ENCODE data around the gene SRC.
"Not testable (repeated sequence)": the region's sequence is repeated elsewhere in the genome, so short reads cannot be mapped to it uniquely, and the experiment has no call there.

SRC gene

DNA sequence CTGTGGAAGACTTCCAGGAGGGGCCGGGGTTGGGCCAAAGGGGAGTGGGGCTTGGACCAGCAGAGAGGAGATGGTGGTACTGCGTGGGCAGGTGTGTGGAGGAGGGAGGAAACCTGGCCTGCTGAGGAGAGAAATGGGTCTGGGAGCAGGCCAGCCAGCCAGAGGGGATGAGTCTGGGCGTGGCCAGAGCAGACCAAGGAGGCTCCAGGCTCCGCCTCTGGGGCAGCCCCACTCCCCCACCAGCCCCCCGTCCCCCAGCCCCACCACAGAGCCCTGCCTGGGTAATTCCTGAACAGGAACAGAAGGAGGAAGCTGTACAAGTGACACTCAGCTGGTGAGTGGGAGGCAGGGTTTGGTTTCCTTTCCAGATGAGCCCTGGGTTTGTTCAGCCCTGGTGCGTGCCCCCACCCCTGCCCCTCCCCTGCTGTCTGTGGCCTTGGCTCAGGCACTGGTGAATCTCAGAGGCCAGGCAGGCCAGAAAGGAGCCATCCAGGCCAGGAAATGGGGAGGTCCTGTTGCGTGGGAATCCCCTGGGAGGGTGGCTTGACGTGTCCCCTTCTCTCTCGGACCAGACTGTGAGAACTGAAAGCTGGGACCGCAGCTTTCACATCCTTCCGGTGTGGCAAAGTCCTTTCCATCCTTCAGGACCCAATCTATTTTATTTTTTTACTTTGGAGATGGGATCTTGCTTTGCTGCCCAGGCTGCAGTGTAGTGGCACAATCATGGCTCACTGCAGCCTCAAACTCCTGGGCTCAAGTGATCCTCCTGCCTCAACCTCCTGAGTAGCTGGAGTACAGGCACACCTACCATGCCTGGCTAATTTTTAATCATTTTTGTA is 9.4 kb upstream of the SRC start:
- no peak for DNase-seq (ENCODE audit: low read depth in 2 of 2)

DNA sequence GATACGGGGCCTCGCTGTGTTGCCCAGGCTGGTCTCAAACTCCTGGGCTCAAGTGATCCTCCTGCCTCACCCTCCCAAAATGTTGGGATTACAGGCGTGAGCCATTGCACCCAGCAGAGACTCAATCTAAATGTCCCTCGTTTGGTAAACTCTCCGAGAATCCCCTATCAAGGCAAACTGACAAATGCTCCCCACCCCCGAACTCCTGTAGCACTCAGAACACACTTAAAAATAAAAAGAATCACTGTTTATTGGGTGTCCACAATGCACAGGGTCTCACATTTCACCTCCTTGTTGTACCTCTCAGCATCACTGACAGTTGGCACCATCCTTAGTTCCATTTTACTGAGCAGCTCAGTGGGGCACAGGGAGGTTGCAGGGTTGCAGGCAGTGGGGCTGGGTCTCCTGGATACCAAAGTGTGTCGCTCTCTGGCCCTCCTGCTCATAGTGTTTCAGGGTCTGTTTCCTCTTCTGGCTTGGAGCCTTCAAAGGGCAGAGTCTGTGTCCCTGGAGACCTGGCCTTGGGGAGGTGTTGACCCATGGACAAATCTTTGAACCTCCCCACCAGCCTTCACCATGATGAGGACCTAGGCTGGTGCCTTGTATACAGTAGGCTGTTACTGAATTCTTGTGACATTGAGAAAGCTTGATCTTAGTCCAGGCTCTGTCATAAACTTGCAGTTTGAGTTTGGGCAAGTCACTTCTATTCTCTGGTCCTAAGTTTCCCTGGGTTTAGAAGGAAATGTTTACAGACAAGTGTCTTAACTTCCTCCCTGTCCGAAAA is 8.5 kb upstream of the SRC start:
- DNase-seq (ENCODE audit: low read depth in 2 of 2), result no peak

DNA sequence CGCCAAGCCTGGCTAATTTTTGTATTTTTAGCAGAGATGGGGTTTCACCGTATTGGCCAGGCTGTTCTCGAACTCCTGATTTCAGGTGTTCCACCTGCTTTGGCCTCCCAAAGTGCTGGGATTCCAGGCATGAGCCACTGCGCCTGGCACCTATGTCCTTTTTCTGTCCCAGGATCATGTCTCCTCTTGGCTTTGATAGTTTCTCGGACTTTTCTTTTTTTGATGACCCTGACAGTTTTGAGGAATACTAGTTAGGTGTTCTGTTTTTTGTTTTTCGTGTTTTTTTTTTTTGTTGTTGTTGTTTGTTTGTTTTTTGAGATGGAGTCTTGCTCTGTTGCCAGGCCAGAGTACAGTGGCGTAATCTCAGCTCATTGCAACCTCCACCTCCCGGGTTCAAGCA is 7.6 kb upstream of the SRC start:
- DNase-seq (ENCODE audit: low read depth in 2 of 2), result not testable (repeated sequence)

- no peak for DNase-seq (ENCODE audit: low read depth in 2 of 2)
Observed at GRCh38 chr20:37339208-37339607, 6.7 kb upstream of the SRC start.

GRCh38 chr20:37339764-37340109 is 6.2 kb upstream of the SRC start:
- DNase-seq (ENCODE audit: low read depth in 2 of 2), result not testable (repeated sequence)

DNA sequence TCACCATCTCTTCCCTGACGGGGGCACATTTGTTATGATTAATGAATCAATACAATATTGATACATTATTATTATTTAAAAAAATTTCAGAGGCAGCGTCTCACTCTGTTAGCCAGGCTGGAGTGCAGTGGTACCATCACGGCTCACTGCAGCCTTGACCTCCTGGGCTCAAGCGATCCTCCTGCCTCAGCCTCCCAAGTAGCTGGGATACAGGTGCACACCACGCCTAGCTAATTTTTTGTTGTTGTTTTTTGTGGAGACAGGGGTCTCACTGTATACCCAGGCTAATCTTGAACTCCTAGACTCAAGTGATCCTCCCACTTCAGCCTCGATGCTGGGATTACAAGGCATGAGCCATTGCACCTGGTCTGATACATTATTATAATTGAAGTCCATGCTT is 4.9 kb upstream of the SRC start:
- no peak for DNase-seq (ENCODE audit: low read depth in 2 of 2)

DNA sequence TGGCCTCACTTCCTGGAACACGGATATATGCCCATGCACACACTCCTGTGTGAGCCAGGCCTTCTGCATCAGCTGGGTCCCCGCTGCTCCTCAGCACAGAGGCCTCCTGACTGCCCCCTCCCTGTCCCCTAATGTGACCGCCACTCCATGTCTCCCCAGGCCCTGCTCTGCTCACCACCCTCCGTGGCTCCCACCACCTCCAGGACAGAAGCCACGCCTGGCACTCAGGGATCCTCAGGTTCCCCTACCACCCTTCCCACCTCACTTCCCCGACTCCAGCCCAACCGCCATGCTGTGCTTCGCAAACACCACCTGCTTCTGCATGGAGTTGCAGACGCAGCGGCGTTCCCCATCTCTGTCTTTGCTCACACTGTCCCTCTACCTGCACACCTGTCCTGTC is 4.3 kb upstream of the SRC start:
- DNase-seq (ENCODE audit: low read depth in 2 of 2), result no peak

GRCh38 chr20:37342231-37343177 is 3.4 kb upstream of the SRC start:
- no peak for DNase-seq (ENCODE audit: low read depth in 2 of 2)

DNA sequence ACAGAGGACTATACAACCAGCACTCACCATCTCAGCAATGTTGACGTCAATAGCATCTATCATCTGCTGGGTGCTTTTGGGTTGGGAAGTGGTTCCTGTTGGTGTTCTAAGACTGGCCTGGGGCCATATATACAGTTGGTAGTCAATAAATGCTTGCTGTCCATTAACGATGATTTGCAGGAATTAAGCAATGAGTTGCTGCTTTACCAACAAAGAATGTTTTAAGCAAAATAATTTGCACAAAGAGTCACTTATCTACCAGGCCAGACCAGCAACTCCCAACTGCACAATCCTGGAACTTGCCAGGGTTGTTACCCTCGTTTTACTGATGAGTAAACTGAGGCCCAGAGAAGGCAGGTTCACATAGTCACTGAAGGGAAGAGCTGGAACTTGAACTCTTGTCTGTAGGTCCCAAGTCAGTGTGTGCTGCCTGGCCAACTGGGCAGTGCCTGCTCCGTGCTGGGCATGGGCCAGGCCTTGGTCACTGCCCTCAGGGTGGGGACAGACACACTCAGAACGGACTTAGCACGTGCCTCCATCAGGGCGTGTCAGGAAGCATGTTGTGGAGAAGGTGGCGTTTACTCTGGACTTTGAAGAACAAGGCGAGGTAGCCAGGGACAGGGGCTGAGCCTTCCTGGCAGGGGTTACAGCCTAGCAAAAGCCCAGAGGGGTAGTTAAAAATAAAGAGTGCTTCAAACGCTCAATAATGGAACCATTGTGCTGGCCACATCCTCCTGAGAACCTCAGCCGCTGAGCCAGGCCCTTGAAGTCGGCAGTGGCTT is 2.5 kb upstream of the SRC start:
- DNase-seq (ENCODE audit: low read depth in 2 of 2), result no peak

- no peak for DNase-seq (ENCODE audit: low read depth in 2 of 2)
Observed at GRCh38 chr20:37343994-37344355, 2.0 kb upstream of the SRC start.

DNA sequence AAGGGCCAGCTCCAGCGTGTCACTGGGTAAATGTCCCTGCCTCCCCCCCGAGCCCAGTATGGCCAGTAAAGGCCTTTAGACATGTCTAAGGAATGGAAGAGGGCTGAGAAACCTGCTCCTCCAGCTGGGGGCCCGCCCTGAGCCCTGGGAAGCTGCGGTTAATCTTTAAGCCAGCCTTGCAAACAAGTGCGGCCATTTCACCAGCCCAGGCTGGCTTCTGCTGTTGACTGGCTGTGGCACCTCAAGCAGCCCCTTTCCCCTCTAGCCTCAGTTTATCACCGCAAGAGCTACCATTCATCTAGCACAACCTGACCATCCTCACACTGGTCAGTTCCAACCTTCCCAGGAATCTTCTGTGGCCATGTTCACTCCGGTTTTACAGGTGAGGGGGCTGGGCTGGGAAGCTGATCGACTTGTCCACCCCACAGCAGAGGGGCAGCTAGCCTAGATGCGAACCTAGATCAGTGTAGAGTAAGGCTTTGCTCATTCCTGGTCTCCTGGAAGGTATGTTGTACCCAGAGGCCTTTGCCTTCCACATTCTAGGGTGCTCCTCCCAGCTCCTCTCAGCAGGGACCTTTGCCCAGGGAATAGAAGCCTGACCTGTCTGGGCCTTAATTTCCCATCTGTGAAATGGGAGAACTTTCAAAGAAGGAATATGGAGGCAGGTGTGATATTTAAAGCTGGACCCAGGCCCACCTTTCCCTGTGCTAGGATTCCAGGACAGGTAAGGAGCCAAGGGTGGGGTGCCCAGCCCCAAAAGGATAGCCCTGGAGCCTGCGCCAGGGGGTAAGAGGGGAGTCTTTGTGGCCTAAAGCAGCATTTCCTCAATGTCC is 1.2 kb upstream of the SRC start:
- DNase-seq (ENCODE audit: low read depth in 2 of 2), result no peak

GRCh38 chr20:37346236-37346534 is 245 bp downstream of the SRC start:
- no peak for DNase-seq (ENCODE audit: low read depth in 2 of 2)

DNA sequence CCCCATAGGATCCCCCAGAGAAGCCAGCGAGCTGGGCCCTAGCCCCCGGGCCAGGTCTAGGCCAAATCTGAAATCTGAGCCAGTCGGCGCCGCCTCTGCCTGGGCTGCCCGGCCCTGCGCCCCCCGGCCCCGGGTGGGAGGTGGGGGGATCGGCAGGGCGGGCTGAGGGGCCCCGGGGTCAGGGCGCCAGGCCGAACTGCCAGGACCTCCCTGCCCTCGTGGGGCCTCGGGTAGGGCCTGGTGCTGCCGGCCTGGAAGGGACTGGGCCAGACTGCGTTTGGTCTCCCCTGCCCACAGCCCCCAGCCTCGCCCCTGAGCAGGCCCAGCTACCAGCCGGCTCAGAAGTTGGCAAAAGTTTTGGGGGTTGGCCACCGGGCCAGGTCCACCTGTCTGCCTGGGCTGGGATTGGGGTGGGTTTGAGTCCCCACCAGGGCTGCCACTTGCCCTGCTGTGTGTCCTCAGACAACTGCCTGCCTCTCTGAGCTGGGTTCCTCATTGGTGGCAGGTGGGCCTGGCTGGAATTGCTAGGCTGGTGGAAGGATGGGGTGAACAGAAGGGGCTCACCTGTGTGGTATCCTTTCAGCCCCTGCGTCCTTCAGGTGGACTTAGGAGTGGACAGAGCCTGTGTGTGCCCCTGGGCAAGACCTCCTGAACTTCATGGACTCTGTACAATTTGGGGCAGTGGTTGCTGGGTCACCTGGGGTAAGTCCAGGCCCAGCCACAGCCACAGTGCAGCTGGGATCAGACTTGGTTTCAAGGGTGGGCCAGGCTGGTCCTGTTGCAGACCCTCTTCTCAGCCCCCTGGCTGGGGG is 801 bp downstream of the SRC start:
- DNase-seq (ENCODE audit: low read depth in 2 of 2), result no peak

DNA sequence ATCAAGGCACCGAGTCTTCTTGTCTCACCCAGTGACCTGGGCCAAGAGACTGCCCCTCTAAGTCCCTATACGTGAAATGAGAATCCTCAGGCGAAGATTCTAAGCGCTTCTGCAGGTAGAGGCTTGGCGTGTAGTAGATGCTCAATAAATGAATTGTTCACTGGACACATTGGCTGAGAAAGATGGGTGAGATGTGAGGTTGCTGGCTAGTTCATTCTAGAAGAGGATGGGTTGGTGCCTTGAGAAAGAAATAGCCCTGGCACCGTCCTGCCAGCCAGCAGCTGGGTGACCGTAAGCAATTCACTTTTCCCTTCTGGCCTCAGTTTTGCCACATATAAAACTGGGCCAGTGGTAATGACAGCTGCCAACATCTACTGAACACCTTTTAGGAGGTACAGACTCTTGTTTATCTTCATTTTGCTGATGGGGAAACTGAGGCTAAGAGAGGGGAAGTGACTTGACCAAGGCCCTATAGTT is 1.4 kb downstream of the SRC start:
- no peak for DNase-seq (ENCODE audit: low read depth in 2 of 2)

DNA sequence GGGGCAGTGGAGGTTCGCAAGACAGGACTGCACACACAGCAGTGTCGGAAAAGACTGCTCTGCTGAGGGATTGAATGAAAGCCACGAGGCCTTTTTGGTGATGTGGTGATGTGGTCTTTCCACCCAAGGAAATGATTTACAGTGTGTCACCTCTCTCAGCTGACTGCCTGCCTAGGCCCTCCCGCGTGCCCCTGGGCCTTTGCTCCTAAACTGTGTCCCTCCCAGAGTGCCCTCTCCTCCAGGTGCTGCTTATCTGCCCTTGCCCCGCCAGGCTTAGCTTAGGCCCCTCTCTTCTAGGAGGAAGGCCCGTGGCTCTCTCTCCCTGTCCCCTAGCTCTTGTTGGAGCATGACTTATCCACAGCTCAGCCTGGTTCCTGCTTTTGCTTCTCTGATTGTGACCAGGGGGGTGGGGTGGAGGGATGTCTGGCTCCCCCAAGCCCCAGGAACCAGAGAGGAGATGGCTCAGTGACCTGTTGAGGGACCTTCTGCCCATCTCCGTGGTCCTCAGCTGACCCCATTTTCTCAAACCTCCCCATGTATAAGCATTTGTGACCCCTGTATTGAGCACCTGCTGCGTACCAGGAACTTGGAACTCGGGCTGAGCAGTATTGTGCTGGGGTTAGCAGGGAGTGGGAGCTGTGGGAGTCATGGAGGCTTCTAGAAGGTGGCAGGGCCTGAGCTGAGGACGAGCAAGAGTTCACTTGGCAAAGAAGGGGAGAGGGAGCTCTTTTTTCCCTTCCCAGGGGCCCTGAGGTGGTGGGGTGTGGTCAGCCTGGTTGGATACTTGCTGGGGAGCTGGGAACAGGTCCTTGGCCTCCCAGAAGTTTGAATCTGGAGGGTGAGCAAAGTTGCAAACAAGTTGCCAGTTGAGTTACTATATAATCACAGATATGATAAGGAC is 2.2 kb downstream of the SRC start:
- DNase-seq (ENCODE audit: low read depth in 2 of 2), result no peak

DNA sequence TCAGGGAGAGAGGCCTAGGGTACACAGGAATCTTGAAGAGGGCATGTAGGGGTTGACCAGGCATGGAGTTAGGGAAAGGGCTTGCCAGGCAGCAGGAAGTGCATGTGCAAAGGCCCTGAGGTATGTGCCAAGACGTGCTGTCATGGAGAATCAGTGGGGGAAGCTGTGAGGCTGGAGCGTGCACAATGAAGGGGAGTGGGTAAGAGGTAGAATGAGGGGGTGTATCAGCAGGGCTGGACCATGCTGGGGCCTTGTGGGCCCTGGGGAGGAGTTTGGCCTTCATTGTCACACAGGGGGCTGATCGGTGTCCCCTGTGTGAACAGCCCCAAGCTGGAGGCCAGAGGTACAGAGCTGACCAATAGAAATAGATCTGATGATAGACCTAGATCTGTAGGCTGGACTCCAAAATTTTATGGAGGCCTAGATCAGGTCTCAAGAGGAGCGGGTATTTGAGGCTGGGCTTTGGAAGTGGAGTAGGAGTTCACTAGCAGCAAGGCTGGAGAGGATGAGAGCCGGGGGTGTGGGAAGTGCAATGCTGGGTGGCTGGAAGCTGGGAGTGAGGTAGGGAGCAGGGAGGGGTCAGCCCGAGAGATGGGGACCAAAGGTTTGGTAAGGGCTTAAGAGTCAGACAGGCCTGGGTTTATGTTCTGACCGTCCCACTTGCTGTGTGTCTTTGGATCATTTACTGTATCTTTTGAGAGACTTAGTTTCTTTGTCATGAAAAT is 3.0 kb downstream of the SRC start:
- no peak for DNase-seq (ENCODE audit: low read depth in 2 of 2)

- no peak for DNase-seq (ENCODE audit: low read depth in 2 of 2)
Observed at GRCh38 chr20:37349517-37350491, 3.9 kb downstream of the SRC start.
